ENCODE results near the gene SF3A2. TPM values are rescaled to one million over a fixed set of nuclear protein-coding genes. Genes with fewer than 3 reads are reported as not detected.
"Not testable (repeated sequence)": the region's sequence is repeated elsewhere in the genome, so short reads cannot be mapped to it uniquely, and the experiment has no call there.

SF3A2 gene
- total and polyA plus RNA-seq, 3 donors from 2014 or later: 102 to 122 (median 117) TPM

DNA sequence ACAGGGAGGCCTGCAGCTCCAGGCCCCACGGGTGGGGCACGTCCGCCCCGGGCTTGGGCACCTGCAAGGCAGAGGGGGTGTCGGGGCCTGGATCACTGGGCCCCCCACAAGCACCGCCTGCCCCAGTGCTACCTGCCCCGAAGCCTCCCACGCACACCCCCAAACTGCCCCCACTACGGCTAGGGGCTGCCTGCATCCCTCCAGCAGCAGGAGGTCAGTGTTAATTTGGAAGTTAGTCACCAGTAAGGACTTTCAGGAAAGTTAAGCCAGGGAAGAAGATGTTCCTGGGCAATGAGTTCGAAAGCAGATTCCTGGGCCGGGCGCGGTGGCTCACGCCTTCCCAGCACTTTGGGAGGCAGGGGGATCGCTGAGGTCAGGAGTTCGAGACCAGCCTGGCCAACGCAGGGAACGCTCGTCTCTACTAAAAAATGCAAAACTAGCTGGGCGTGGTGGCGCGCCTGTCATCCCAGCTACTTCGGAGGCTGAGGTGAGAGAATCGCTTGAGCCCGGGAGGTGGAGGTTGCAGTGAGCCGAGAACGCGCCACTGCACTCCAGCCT, 39.9 kb downstream of the SF3A2 start:
- no peaks in the 10 kb centered on the region for H3K36me3 ChIP-seq (ENCODE audit: low read depth, missing control alignments)
- peaks cover 53% of the 10 kb centered on the region for H3K4me1 ChIP-seq
- 55 to 69% methylated on average over 18 to 28 of the region's 28 CpGs for WGBS, 2 donors
- H3K4me3 ChIP-seq: peak overlapping the region in 1 of 2 donors; percentile 17
- H3K27ac ChIP-seq: peak overlapping the region in 1 of 2 donors; percentile 50
- intact Hi-C loops (cut with DNase I; ENCODE audit: low total_unique reads): loop anchor here (10.0 kb wide), 2 partner anchors 118 to 122 kb away; partner anchors contain the start of gene AP3D1
- no peaks in the 10 kb centered on the region for H3K9me3 ChIP-seq
- no peaks in the 10 kb centered on the region for H3K27me3 ChIP-seq
- TF ChIP-seq POLR2A (IDR thresholded peaks at IDR 0.05): no peak
- TF ChIP-seq, protein P1, sequence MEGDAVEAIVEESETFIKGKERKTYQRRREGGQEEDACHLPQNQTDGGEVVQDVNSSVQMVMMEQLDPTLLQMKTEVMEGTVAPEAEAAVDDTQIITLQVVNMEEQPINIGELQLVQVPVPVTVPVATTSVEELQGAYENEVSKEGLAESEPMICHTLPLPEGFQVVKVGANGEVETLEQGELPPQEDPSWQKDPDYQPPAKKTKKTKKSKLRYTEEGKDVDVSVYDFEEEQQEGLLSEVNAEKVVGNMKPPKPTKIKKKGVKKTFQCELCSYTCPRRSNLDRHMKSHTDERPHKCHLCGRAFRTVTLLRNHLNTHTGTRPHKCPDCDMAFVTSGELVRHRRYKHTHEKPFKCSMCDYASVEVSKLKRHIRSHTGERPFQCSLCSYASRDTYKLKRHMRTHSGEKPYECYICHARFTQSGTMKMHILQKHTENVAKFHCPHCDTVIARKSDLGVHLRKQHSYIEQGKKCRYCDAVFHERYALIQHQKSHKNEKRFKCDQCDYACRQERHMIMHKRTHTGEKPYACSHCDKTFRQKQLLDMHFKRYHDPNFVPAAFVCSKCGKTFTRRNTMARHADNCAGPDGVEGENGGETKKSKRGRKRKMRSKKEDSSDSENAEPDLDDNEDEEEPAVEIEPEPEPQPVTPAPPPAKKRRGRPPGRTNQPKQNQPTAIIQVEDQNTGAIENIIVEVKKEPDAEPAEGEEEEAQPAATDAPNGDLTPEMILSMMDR (IDR thresholded peaks at IDR 0.05): no peak
- DNase-seq: no peak

DNA sequence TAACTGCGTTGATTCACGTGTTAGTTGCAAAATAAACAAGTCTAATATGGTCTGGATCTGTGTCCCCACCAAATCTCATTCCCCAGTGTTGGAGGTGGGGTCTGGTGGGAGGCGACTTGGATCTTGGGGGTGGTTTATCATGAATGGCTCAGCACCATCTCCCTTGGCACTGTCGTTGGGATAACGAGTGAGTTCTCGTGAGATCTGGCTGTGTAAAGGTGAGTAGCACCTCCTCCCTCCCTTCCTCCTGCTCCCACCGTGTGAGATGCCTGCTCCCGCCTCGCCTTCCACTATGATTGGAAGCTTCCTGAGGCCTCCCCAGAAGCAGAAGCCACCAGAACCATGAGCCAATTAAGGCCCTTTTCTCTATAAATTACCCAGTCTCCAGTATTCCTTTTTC, 40.5 kb downstream of the SF3A2 start:
- H3K4me1 ChIP-seq: peaks cover 53% of the 10 kb centered on the region
- H3K9me3 ChIP-seq: no peaks in the 10 kb centered on the region
- no peak overlapping the region for H3K4me3 ChIP-seq
- intact Hi-C loops (cut with DNase I; ENCODE audit: low total_unique reads): loop anchor here (10.0 kb wide), 2 partner anchors 118 to 122 kb away; partner anchors contain the start of gene AP3D1
- 72 to 76% methylated on average over 8 to 9 of the region's 9 CpGs for WGBS, 2 donors
- TF ChIP-seq POLR2A (IDR thresholded peaks at IDR 0.05): no peak
- TF ChIP-seq, protein P1 (IDR thresholded peaks at IDR 0.05): no peak
- no peak overlapping the region for H3K27ac ChIP-seq
- H3K27me3 ChIP-seq: no peaks in the 10 kb centered on the region
- no peaks in the 10 kb centered on the region for H3K36me3 ChIP-seq (ENCODE audit: low read depth, missing control alignments)
- no peak for DNase-seq

DNA sequence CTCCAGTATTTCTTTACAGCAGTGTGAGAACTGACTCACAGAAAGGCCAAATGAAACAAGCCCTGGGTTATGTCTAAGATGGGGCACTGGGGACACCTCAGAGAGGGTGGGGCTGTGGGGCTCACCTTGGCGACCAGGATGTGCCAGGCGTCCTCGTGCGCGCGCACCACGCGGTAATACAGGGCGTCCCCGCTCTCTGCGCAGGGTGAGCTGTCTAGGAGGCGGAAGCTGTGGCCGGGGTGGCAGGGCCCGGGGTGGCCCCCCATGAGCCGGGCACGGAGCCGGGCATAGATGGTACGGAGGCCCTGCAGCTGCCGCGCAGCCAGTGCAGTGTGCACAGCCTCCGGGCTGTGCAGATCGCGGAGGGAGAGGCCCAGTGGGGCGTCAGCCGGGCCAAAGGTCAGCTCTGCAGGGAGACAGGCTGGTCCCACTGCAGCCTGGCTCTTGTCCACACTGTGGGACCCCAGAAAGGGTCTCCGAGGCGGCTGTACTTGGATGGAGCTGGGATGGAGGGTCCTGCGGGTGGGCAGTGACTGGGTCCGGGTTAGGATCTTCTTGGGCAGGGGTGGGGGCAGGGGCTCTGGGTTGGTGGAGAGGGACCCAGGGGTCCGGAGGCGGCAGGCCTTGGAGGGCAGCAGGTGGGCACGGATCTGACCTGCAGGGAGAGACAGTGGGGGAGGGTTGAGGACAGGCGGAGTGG, 42.0 kb downstream of the SF3A2 start:
- no peaks in the 10 kb centered on the region for H3K9me3 ChIP-seq
- intact Hi-C loops (cut with DNase I; ENCODE audit: low total_unique reads): loop anchor here (10.0 kb wide), 2 partner anchors 116 to 124 kb away; partner anchors contain the start of gene AP3D1

DNA sequence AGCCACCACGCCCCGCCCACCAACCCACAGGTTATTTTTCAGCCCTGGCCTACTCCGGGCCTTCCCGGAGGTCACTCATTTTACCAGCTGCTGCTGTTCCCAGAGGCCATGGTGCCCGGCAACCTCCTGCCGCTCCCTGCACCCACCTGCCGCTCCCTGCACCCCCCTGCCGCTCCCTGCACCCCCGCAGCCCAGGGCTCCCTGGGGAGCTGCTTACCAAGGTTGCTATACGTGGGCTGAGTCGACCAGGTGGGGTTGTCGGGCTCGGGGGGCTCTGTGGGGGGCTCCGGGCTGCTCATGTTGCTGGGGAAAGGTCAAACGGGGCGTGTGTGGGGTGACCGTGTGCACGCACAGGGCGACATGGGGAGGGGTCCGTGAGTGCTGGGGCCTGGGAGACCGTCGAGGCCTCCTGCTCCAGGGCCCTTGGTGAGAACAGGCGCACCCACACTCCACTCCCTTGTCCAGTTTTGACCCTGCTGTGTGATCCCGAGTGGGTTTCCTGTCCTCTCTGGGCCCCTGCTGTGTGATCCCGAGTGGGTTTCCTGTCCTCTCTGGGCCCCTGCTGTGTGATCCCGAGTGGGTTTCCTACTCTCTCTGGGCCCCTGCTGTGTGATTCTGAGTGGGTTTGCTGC, 44.1 kb downstream of the SF3A2 start:
- intact Hi-C loops (cut with DNase I; ENCODE audit: low total_unique reads): no loop called here

More for the DNA sequence above, 42.0 kb downstream of the SF3A2 start:
- no peak overlapping the region for H3K4me3 ChIP-seq
- H3K36me3 ChIP-seq (ENCODE audit: low read depth, missing control alignments): no peaks in the 10 kb centered on the region
- DNase-seq: no peak
- TF ChIP-seq, protein P1 (IDR thresholded peaks at IDR 0.05): no peak
- TF ChIP-seq POLR2A (IDR thresholded peaks at IDR 0.05): no peak
- no peaks in the 10 kb centered on the region for H3K27me3 ChIP-seq
- H3K4me1 ChIP-seq: peaks cover 45% of the 10 kb centered on the region
- no peak overlapping the region for H3K27ac ChIP-seq
- WGBS, 2 donors: 89 to 95% methylated on average over 9 to 33 of the region's 33 CpGs

DNA sequence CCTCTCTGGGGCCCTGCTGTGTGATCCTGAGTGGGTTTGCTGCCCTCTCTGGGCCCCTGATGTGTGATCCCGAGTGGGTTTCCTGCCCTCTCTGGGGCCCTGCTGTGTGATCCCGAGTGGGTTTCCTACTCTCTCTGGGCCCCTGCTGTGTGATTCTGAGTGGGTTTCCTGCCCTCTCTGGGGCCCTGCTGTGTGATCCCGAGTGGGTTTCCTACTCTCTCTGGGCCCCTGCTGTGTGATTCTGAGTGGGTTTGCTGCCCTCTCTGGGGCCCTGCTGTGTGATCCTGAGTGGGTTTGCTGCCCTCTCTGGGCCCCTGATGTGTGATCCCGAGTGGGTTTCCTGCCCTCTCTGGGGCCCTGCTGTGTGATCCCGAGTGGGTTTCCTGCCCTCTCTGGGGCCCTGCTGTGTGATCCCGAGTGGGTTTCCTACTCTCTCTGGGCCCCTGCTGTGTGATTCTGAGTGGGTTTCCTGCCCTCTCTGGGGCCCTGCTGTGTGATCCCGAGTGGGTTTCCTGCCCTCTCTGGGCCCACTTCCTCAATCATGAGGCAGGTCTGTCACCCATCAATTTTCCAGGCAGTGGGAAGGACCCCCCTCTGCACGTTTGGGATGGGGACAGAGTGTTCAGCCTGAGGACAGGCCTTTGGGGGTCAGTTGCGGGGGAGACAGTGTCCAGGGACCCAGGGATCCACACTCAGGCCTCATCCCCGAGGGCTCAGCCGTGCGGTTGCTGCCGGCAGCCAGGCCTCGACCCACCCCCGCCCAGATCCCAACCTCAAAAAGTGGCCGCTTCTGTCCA, 44.8 kb downstream of the SF3A2 start:
- Histone ChIP-seq H3K27ac (peak overlapping the region; percentile 9 to 45), H3K4me3 (peak overlapping the region in 1 of 2 donors; percentile 15), H3K4me1 (peaks cover 22% of the 10 kb centered on the region)
- H3K27me3 ChIP-seq; intact Hi-C loops (cut with DNase I; ENCODE audit: low total_unique reads); DNase-seq; H3K36me3 ChIP-seq (ENCODE audit: low read depth, missing control alignments); H3K9me3 ChIP-seq: not testable (repeated sequence)
- WGBS, 2 donors: 39 to 42% methylated on average over 10 to 12 of the region's 16 CpGs

More for the DNA sequence above, 44.1 kb downstream of the SF3A2 start:
- WGBS, 2 donors: 78 to 79% methylated on average over 11 to 26 of the region's 26 CpGs
- TF ChIP-seq, protein P1 (IDR thresholded peaks at IDR 0.05): no peak
- TF ChIP-seq POLR2A (IDR thresholded peaks at IDR 0.05): no peak
- Histone ChIP-seq H3K27ac (no peak overlapping the region), H3K4me3 (no peak overlapping the region), H3K36me3 (ENCODE audit: low read depth, missing control alignments) (no peaks in the 10 kb centered on the region), H3K27me3 (no peaks in the 10 kb centered on the region), H3K4me1 (peaks cover 29% of the 10 kb centered on the region), H3K9me3 (no peaks in the 10 kb centered on the region)
- DNase-seq: no peak
